ENCODE data around the gene CEP70.

Gene CEP70

GRCh38 chr3:138511945-138512344 is 82.1 kb downstream of the CEP70 start:
- no peak for ATAC-seq
- TF ChIP-seq GLIS3 (CRISPR knock-in tag; IDR thresholded peaks at IDR 0.05) (no peak), ZC3H10 (CRISPR knock-in tag; IDR thresholded peaks at IDR 0.05) (no peak), ARNTL (CRISPR knock-in tag; IDR thresholded peaks at IDR 0.05; ENCODE audit: borderline replicate concordance, low read depth) (no peak), RARB (CRISPR knock-in tag; IDR thresholded peaks at IDR 0.05) (no peak), ZNF70 (CRISPR knock-in tag; IDR thresholded peaks at IDR 0.05) (no peak), CSDC2 (CRISPR knock-in tag; IDR thresholded peaks at IDR 0.05) (no peak), BACH2 (CRISPR knock-in tag; IDR thresholded peaks at IDR 0.05; ENCODE audit: borderline replicate concordance) (no peak), SNAI2 (CRISPR knock-in tag; IDR thresholded peaks at IDR 0.05) (no peak), TSHZ2 (CRISPR knock-in tag; IDR thresholded peaks at IDR 0.05) (no peak), CREB5 (CRISPR knock-in tag; IDR thresholded peaks at IDR 0.05; ENCODE audit: low read depth) (no peak), ZNF8 (CRISPR knock-in tag; IDR thresholded peaks at IDR 0.05) (no peak), TOX (CRISPR knock-in tag; IDR thresholded peaks at IDR 0.05; ENCODE audit: borderline replicate concordance) (no peak), ESRRG (CRISPR knock-in tag; IDR thresholded peaks at IDR 0.05) (no peak), ISL1 (CRISPR knock-in tag; IDR thresholded peaks at IDR 0.05) (no peak), PPARA (CRISPR knock-in tag; IDR thresholded peaks at IDR 0.05; ENCODE audit: borderline replicate concordance) (no peak), POU6F1 (CRISPR knock-in tag; IDR thresholded peaks at IDR 0.05; ENCODE audit: borderline replicate concordance, low read depth) (no peak), ZFP3 (CRISPR knock-in tag; IDR thresholded peaks at IDR 0.05) (no peak), TCF4 (CRISPR knock-in tag; IDR thresholded peaks at IDR 0.05; ENCODE audit: borderline replicate concordance) (no peak)

- TF ChIP-seq ISL1 (CRISPR knock-in tag; IDR thresholded peaks at IDR 0.05) (no peak), ARNTL (CRISPR knock-in tag; IDR thresholded peaks at IDR 0.05; ENCODE audit: borderline replicate concordance, low read depth) (no peak), GLIS3 (CRISPR knock-in tag; IDR thresholded peaks at IDR 0.05) (no peak), ESRRG (CRISPR knock-in tag; IDR thresholded peaks at IDR 0.05) (no peak), BACH2 (CRISPR knock-in tag; IDR thresholded peaks at IDR 0.05; ENCODE audit: borderline replicate concordance) (no peak), SNAI2 (CRISPR knock-in tag; IDR thresholded peaks at IDR 0.05) (no peak), ZFP3 (CRISPR knock-in tag; IDR thresholded peaks at IDR 0.05) (no peak)
- ATAC-seq = no peak
Observed at GRCh38 chr3:138509586-138509985, 84.5 kb downstream of the CEP70 start.

GRCh38 chr3:138507524-138507923 is 86.5 kb downstream of the CEP70 start:
- TF ChIP-seq TOX (CRISPR knock-in tag; IDR thresholded peaks at IDR 0.05; ENCODE audit: borderline replicate concordance) (no peak), OSR1 (CRISPR knock-in tag; IDR thresholded peaks at IDR 0.05) (no peak)
- no peak for ATAC-seq

- no peak for ATAC-seq
- TF ChIP-seq TSHZ2 (CRISPR knock-in tag; IDR thresholded peaks at IDR 0.05) (no peak), BACH2 (CRISPR knock-in tag; IDR thresholded peaks at IDR 0.05; ENCODE audit: borderline replicate concordance) (no peak), ZC3H10 (CRISPR knock-in tag; IDR thresholded peaks at IDR 0.05) (no peak), TCF4 (CRISPR knock-in tag; IDR thresholded peaks at IDR 0.05; ENCODE audit: borderline replicate concordance) (no peak), CSRNP3 (CRISPR knock-in tag; IDR thresholded peaks at IDR 0.05) (no peak), GLIS3 (CRISPR knock-in tag; IDR thresholded peaks at IDR 0.05) (no peak), ESRRG (CRISPR knock-in tag; IDR thresholded peaks at IDR 0.05) (no peak), CREB5 (CRISPR knock-in tag; IDR thresholded peaks at IDR 0.05; ENCODE audit: low read depth) (no peak), ZFP3 (CRISPR knock-in tag; IDR thresholded peaks at IDR 0.05) (no peak), ISL1 (CRISPR knock-in tag; IDR thresholded peaks at IDR 0.05) (no peak), ZFP30 (CRISPR knock-in tag; IDR thresholded peaks at IDR 0.05) (no peak), CSDC2 (CRISPR knock-in tag; IDR thresholded peaks at IDR 0.05) (no peak), PPARA (CRISPR knock-in tag; IDR thresholded peaks at IDR 0.05; ENCODE audit: borderline replicate concordance) (no peak), OSR1 (CRISPR knock-in tag; IDR thresholded peaks at IDR 0.05) (no peak), RARB (CRISPR knock-in tag; IDR thresholded peaks at IDR 0.05) (no peak)
Observed at GRCh38 chr3:138498991-138499390, 95.1 kb downstream of the CEP70 start.
